GM10266 (cell line): ENCODE data around the gene WSB2.
A peak's percentile ranks its signal among the peaks of the same experiment; 100 is the strongest.
"Not testable (repeated sequence)": the region's sequence is repeated elsewhere in the genome, so short reads cannot be mapped to it uniquely, and the experiment has no call there.

Experiments used
- DNase-seq: peaks from one replicate; pipeline ENCODE4 v3.0.0; 2012; ENCODE audit errors: extremely low spot score
- CTCF ChIP-seq: IDR thresholded peaks from 2 replicates; pipeline ENCODE4 v1.5.1; 2012; ENCODE audit warnings: mild to moderate bottlenecking, low read depth; ENCODE audit not compliant: control insufficient read depth, insufficient read depth; ENCODE audit errors: missing control alignments

WSB2 gene

DNA sequence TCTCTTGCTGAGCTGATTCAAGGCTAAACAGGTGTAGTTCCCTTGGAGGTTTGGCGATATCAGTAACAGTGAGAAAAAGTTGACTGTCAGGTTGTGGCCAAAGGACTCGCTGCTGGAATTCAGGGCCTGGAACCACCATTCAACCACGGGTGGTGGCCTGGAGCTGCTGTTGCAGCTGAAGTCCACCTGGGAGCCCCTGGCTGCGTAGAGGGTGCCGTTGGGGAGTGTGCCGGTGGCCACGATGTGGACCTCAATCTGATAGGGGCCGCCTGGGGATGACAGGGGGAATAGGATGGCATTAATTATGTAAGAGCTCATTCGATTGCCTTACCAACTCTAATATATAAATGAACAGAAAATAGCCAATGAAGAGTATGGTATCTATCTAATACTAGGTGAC, 21.2 kb upstream of the WSB2 start:
- DNase-seq: no peak
- no peak for TF ChIP-seq CTCF

DNA sequence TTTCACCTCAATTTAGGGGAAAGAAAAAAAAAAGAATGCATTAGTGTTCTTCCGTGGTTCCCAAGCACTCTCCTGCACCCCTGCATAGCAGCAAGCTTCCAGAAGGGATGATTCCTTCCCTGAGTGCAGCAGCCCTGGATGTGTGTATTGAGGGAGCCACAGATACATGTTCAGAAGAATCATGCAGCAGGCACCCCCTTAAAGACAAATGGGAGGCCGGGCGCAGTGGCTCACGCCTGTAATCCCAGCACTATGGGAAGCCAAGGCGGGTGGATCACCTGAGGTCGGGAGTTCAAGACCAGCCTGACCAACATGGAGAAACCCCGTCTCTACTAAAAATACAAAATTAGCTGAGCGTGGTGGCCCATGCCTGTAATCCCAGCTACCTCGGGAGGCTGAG, 20.5 kb upstream of the WSB2 start:
- not testable (repeated sequence) for DNase-seq

DNA sequence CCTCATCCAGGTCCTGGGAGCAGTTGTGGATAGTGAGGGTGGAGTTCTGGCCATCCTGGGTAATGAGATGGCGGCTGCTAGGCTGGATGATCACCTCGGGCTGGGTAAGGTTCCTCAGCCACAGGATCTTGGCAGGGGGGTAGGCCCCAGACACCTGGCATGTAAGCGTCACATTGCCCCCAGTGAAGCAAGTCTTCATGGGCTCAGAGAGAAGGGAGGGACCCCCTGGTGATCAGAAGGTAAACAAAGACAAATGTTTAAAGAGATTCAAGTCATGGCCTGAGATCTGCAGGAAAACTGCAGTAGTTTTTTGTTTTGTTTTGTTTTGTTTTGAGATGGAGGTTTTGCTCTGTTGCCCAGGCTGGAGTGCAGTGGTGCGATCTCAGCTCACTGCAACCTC, 12.8 kb upstream of the WSB2 start:
- no peak for TF ChIP-seq CTCF
- no peak for DNase-seq

DNA sequence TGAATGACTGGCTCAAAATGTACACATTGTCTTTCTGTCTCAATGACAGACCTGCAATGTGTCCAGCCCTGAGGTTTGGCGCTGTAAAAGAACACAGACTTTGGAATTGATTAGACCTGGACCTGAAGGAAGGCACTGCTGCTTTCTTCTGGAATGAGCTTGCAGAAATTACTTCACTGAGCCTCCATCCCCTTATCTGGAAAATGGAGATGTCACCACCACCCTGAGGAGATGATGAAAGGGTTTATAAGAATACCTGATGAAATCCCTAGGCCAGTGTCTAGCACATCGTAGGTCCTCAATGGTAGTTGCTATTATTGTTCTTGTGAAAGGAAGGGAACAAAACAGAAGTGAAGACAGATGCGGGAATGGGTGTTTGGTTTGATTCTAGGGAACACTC, 9.7 kb upstream of the WSB2 start:
- DNase-seq: no peak
- no peak for TF ChIP-seq CTCF

DNA sequence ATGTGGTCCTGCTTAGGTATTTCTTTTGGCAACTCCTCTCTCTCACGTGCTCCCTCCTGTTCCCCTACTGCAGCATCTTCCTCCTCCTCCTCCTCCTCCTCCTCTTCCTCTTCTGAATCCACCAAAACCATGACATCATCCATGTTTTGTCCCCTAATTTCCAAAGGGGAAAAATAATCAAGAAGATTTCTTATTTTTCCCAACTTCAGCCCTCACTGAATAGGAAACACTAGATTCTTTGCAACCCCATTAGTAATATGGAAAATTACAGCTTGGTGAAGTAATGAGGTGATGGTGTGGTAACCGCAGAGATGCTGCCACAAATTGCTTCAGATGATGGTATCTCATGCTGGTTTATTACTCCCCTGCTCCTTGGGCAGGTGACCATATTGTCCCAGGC, 7.5 kb upstream of the WSB2 start:
- TF ChIP-seq CTCF: no peak
- DNase-seq: no peak

DNA sequence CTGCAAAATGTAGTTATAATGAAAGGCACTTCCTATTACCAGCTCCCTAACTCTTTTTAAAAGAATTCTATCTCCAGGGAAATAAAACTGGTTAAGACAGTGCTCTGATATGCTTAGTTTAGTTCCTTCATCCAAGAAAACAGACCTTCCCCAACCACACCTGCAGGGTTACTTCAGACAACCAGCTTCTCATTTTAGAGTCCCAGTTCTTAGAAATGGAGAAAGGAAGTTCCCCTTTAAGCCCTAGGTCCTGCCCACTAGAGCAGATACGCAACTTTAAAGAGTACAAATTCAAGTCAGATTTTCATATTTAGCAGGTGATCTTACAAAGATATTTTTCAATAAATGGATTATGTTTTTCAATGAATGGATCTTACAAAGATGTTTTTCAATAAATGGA, 4.4 kb upstream of the WSB2 start:
- DNase-seq: no peak
- TF ChIP-seq CTCF: no peak

DNA sequence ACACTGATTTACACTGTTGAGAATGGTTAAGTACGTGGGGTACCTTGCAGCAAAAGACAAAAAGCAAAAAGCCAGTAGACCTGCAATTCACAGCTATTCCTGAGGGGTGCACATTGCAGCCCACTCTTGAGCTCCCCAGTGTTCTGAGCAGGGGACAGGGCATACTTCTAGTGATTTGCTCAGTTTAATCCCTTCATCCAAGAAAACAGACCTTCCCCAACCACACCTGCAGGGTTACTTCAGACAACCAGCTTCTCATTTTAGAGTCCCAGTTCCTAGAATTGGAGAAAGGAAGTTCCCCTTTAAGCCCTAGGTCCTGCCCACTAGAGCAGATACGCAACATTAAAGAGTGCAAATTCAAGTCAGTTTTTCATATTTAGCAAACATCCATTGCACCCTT, 3.6 kb upstream of the WSB2 start:
- peak; percentile 35 for TF ChIP-seq CTCF
- peak; percentile 60 for DNase-seq

GRCh38 chr12:118063576-118064391, 2.8 kb upstream of the WSB2 start:
- no peak for TF ChIP-seq CTCF
- no peak for DNase-seq
